ENCODE data around the gene KRTAP4-4.

DNA sequence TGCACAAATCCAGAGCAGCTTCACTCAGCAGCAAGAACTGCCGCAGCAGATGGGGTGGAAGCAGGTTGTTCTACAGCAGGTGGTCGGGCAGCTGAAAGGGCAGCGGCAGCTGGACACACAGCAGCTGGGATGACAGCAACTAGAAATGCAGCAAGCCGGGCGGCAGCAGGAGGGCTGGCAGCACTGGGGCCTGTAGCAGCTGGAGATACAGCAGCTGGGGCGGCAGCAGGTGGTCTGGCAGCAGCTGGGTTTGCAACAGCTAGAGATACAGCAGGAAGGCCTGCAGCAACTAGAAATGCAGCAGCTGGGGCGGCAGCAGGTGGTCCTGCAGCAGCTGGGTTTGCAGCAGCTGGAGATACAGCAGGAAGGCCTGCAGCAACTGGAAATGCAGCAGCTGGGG, 7.0 kb upstream of the KRTAP4-4 start:
- TF ChIP-seq, protein P1, sequence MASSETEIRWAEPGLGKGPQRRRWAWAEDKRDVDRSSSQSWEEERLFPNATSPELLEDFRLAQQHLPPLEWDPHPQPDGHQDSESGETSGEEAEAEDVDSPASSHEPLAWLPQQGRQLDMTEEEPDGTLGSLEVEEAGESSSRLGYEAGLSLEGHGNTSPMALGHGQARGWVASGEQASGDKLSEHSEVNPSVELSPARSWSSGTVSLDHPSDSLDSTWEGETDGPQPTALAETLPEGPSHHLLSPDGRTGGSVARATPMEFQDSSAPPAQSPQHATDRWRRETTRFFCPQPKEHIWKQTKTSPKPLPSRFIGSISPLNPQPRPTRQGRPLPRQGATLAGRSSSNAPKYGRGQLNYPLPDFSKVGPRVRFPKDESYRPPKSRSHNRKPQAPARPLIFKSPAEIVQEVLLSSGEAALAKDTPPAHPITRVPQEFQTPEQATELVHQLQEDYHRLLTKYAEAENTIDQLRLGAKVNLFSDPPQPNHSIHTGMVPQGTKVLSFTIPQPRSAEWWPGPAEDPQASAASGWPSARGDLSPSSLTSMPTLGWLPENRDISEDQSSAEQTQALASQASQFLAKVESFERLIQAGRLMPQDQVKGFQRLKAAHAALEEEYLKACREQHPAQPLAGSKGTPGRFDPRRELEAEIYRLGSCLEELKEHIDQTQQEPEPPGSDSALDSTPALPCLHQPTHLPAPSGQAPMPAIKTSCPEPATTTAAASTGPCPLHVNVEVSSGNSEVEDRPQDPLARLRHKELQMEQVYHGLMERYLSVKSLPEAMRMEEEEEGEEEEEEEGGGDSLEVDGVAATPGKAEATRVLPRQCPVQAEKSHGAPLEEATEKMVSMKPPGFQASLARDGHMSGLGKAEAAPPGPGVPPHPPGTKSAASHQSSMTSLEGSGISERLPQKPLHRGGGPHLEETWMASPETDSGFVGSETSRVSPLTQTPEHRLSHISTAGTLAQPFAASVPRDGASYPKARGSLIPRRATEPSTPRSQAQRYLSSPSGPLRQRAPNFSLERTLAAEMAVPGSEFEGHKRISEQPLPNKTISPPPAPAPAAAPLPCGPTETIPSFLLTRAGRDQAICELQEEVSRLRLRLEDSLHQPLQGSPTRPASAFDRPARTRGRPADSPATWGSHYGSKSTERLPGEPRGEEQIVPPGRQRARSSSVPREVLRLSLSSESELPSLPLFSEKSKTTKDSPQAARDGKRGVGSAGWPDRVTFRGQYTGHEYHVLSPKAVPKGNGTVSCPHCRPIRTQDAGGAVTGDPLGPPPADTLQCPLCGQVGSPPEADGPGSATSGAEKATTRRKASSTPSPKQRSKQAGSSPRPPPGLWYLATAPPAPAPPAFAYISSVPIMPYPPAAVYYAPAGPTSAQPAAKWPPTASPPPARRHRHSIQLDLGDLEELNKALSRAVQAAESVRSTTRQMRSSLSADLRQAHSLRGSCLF (CRISPR knock-in tag; IDR thresholded peaks at IDR 0.05; ENCODE audit: borderline replicate concordance), result no peak
- TF ChIP-seq PTBP1 (IDR thresholded peaks at IDR 0.05; ENCODE audit: low read depth, low read length, poor library complexity, severe bottlenecking) (no peak), NR2C2 (CRISPR knock-in tag; IDR thresholded peaks at IDR 0.05; ENCODE audit: borderline replicate concordance) (no peak), ARHGAP35 (CRISPR knock-in tag; IDR thresholded peaks at IDR 0.05; ENCODE audit: borderline replicate concordance) (no peak), ARNT (IDR thresholded peaks at IDR 0.05) (no peak), CHCHD3 (CRISPR knock-in tag; IDR thresholded peaks at IDR 0.05) (no peak), EZH2 (conservative IDR thresholded peaks at IDR 0.05; ENCODE audit: low read depth, low read length) (no peak)
- TF ChIP-seq, protein P2, sequence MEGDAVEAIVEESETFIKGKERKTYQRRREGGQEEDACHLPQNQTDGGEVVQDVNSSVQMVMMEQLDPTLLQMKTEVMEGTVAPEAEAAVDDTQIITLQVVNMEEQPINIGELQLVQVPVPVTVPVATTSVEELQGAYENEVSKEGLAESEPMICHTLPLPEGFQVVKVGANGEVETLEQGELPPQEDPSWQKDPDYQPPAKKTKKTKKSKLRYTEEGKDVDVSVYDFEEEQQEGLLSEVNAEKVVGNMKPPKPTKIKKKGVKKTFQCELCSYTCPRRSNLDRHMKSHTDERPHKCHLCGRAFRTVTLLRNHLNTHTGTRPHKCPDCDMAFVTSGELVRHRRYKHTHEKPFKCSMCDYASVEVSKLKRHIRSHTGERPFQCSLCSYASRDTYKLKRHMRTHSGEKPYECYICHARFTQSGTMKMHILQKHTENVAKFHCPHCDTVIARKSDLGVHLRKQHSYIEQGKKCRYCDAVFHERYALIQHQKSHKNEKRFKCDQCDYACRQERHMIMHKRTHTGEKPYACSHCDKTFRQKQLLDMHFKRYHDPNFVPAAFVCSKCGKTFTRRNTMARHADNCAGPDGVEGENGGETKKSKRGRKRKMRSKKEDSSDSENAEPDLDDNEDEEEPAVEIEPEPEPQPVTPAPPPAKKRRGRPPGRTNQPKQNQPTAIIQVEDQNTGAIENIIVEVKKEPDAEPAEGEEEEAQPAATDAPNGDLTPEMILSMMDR (CRISPR knock-in tag; IDR thresholded peaks at IDR 0.05), result no peak
- TF ChIP-seq, protein P3, sequence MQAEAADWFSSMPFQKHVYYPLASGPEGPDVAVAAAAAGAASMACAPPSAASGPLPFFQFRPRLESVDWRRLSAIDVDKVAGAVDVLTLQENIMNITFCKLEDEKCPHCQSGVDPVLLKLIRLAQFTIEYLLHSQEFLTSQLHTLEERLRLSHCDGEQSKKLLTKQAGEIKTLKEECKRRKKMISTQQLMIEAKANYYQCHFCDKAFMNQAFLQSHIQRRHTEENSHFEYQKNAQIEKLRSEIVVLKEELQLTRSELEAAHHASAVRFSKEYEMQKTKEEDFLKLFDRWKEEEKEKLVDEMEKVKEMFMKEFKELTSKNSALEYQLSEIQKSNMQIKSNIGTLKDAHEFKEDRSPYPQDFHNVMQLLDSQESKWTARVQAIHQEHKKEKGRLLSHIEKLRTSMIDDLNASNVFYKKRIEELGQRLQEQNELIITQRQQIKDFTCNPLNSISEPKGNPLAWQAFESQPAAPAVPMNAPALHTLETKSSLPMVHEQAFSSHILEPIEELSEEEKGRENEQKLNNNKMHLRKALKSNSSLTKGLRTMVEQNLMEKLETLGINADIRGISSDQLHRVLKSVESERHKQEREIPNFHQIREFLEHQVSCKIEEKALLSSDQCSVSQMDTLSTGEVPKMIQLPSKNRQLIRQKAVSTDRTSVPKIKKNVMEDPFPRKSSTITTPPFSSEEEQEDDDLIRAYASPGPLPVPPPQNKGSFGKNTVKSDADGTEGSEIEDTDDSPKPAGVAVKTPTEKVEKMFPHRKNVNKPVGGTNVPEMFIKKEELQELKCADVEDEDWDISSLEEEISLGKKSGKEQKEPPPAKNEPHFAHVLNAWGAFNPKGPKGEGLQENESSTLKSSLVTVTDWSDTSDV (CRISPR knock-in tag; IDR thresholded peaks at IDR 0.05), result no peak
- TF ChIP-seq, protein P4, sequence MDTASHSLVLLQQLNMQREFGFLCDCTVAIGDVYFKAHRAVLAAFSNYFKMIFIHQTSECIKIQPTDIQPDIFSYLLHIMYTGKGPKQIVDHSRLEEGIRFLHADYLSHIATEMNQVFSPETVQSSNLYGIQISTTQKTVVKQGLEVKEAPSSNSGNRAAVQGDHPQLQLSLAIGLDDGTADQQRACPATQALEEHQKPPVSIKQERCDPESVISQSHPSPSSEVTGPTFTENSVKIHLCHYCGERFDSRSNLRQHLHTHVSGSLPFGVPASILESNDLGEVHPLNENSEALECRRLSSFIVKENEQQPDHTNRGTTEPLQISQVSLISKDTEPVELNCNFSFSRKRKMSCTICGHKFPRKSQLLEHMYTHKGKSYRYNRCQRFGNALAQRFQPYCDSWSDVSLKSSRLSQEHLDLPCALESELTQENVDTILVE (CRISPR knock-in tag; IDR thresholded peaks at IDR 0.05), result no peak
- TF ChIP-seq, protein P5, sequence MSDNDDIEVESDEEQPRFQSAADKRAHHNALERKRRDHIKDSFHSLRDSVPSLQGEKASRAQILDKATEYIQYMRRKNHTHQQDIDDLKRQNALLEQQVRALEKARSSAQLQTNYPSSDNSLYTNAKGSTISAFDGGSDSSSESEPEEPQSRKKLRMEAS (IDR thresholded peaks at IDR 0.05), result no peak

All from HepG2 (cell line).